Epithelial cell of proximal tubule (primary cell): ENCODE results near the gene UBE2D2. TPM values are rescaled to one million over a fixed set of nuclear protein-coding genes. Genes with fewer than 3 reads are reported as not detected.

Source experiments
- DNase-seq: peaks from one replicate; pipeline ENCODE4 v3.0.0-alpha.2; 2011; ENCODE audit warnings: low read depth
- H3K4me3 ChIP-seq: 2 replicates; pipeline ENCODE4 v1.5.1; 2011; ENCODE audit warnings: low read depth, mild to moderate bottlenecking, low read length
- CTCF ChIP-seq: conservative IDR thresholded peaks from 2 replicates; pipeline ENCODE4 v1.5.1; 2012; ENCODE audit warnings: low read depth, mild to moderate bottlenecking, low read length
- total RNA-seq: library from RNA; depleted of rRNA; stranded (reverse); fragments of >200 nt; gene quantifications from 2 replicates; pipeline ENCODE4 v1.2.3, GENCODE V29; 2015

The UBE2D2 gene
- total RNA-seq, 1 donor from 2014 or later = 205 TPM

GRCh38 chr5:139554264-139554663, 6.9 kb upstream of the UBE2D2 start:
- H3K4me3 ChIP-seq = no peak overlapping the region
- no peak for TF ChIP-seq CTCF
- DNase-seq = no peak

GRCh38 chr5:139557811-139558210, 3.3 kb upstream of the UBE2D2 start:
- no peak for DNase-seq
- no peak overlapping the region for H3K4me3 ChIP-seq
- TF ChIP-seq CTCF = no peak

GRCh38 chr5:139561655-139562451, 714 bp downstream of the UBE2D2 start:
- no peak for DNase-seq
- peak overlapping the region; percentile 91 for H3K4me3 ChIP-seq
- TF ChIP-seq CTCF = no peak

- H3K4me3 ChIP-seq = peak overlapping the region; percentile 91
- DNase-seq = no peak
- TF ChIP-seq CTCF = no peak
These were observed 1.7 kb downstream of the UBE2D2 start for GRCh38 chr5:139562847-139563246.

- peak overlapping the region; percentile 17 for H3K4me3 ChIP-seq
- no peak for TF ChIP-seq CTCF
- no peak for DNase-seq
These were observed 4.5 kb downstream of the UBE2D2 start for GRCh38 chr5:139565411-139566305.

GRCh38 chr5:139566611-139567010, 5.5 kb downstream of the UBE2D2 start:
- TF ChIP-seq CTCF = no peak
- no peak overlapping the region for H3K4me3 ChIP-seq
- no peak for DNase-seq
